ENCODE data around the gene AR.
"Not testable (repeated sequence)": the region's sequence is repeated elsewhere in the genome, so short reads cannot be mapped to it uniquely, and the experiment has no call there.

AR gene

DNA sequence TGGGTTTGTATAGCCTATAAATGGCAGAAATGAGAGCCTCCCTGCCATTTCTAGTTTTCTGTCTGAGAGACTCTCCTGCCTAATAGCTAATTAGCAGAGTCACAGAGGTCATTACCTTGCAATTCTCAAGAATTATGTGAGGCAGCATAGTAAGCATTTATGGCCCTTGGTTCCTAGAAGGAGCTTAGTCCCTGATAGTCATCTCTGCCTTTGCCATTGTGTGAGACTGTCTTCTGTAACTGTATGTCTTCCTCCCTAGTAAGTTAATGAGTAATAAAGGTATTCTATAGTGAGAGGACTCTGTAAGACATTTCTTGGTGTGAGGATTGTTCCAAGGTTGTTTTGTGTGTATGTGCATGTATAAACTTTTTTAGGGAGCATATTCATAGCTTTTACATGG lies 108.7 kb downstream of the AR start:
- DNase-seq (ENCODE audit: insufficient read length, low spot score) (no peak), FAIRE-seq (no peak)
- TF ChIP-seq PAX5 (IDR thresholded peaks at IDR 0.05; ENCODE audit: insufficient read depth, low read length, severe bottlenecking) (no peak), TAF1 (IDR thresholded peaks at IDR 0.05; ENCODE audit: low read depth, low read length) (no peak), POLR2A (IDR thresholded peaks at IDR 0.05; ENCODE audit: low read depth, low read length) (no peak), SPI1 (IDR thresholded peaks at IDR 0.05; ENCODE audit: low read depth, low read length) (no peak), POU2F2 (IDR thresholded peaks at IDR 0.05; ENCODE audit: low read depth, low read length) (no peak), POLR2AphosphoS5 (IDR thresholded peaks at IDR 0.05; ENCODE audit: low read depth, low read length) (no peak)

DNA sequence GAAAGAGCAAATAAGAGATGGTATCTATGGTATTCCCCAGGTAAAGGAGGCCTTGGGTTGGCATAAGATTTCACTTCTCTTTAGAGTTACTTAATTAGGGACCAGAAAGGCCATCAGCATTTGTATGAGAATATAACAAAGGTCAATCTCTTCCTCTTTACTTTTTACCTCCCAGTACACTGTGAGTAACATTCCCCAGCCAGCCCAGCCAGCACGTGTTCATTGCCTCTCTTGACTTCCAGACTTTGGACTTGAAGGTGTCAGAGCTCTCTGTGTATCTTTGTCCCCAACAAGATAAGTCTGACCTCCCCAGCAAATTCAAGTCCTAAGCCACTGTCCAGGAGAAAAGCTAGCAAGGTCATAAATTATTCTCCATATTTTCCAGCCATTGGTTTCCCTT lies 110.5 kb downstream of the AR start:
- TF ChIP-seq POLR2AphosphoS5 (IDR thresholded peaks at IDR 0.05; ENCODE audit: low read depth, low read length) (no peak), POLR2A (IDR thresholded peaks at IDR 0.05; ENCODE audit: low read depth, low read length) (no peak), SPI1 (IDR thresholded peaks at IDR 0.05; ENCODE audit: low read depth, low read length) (no peak), TAF1 (IDR thresholded peaks at IDR 0.05; ENCODE audit: low read depth, low read length) (no peak), POU2F2 (IDR thresholded peaks at IDR 0.05; ENCODE audit: low read depth, low read length) (no peak), PAX5 (IDR thresholded peaks at IDR 0.05; ENCODE audit: insufficient read depth, low read length, severe bottlenecking) (no peak)
- no peak for DNase-seq (ENCODE audit: insufficient read length, low spot score)
- FAIRE-seq, result no peak

DNA sequence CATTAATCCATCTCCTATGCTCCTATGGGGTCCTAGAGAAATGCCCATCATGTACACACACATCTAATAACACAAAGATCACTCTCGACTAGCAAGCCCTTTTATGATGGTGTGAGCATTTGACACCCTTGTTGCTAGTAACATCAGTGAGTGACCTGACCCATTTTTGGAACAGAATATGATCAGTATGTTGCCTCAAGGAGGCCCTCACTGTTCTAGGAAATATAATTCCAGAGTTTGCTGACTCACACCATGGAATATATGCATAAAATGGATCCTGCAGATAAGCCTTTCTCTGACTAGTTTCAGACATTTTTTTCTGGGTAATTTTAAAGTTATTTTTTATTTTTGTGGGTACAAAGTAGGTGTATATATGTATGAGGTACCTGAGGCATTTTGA lies 121.8 kb downstream of the AR start:
- DNase-seq (ENCODE audit: insufficient read length, low spot score) (no peak), FAIRE-seq (no peak)
- TF ChIP-seq SPI1 (IDR thresholded peaks at IDR 0.05; ENCODE audit: low read depth, low read length) (no peak), POLR2A (IDR thresholded peaks at IDR 0.05; ENCODE audit: low read depth, low read length) (no peak)

GRCh38 chrX:67670717-67671116 lies 126.9 kb downstream of the AR start:
- FAIRE-seq; DNase-seq (ENCODE audit: insufficient read length, low spot score): not testable (repeated sequence)

- DNase-seq (ENCODE audit: insufficient read length, low spot score) (no peak), FAIRE-seq (no peak)
- TF ChIP-seq POLR2AphosphoS5 (IDR thresholded peaks at IDR 0.05; ENCODE audit: low read depth, low read length) (no peak), POLR2A (IDR thresholded peaks at IDR 0.05; ENCODE audit: low read depth, low read length) (no peak), POU2F2 (IDR thresholded peaks at IDR 0.05; ENCODE audit: low read depth, low read length) (no peak), TAF1 (IDR thresholded peaks at IDR 0.05; ENCODE audit: low read depth, low read length) (no peak), SPI1 (IDR thresholded peaks at IDR 0.05; ENCODE audit: low read depth, low read length) (no peak), PAX5 (IDR thresholded peaks at IDR 0.05; ENCODE audit: insufficient read depth, low read length, severe bottlenecking) (no peak)
These were observed 130.0 kb downstream of the AR start for GRCh38 chrX:67673741-67674274.

GRCh38 chrX:67674741-67675140 lies 130.9 kb downstream of the AR start:
- TF ChIP-seq POU2F2 (IDR thresholded peaks at IDR 0.05; ENCODE audit: low read depth, low read length), result no peak
- no peak for TF ChIP-seq POLR2AphosphoS5 (IDR thresholded peaks at IDR 0.05; ENCODE audit: low read depth, low read length)
- TF ChIP-seq SPI1 (IDR thresholded peaks at IDR 0.05; ENCODE audit: low read depth, low read length), result no peak
- no peak for TF ChIP-seq POLR2A (IDR thresholded peaks at IDR 0.05; ENCODE audit: low read depth, low read length)
- TF ChIP-seq PAX5 (IDR thresholded peaks at IDR 0.05; ENCODE audit: insufficient read depth, low read length, severe bottlenecking), result no peak
- FAIRE-seq (no peak), DNase-seq (ENCODE audit: insufficient read length, low spot score) (no peak)

DNA sequence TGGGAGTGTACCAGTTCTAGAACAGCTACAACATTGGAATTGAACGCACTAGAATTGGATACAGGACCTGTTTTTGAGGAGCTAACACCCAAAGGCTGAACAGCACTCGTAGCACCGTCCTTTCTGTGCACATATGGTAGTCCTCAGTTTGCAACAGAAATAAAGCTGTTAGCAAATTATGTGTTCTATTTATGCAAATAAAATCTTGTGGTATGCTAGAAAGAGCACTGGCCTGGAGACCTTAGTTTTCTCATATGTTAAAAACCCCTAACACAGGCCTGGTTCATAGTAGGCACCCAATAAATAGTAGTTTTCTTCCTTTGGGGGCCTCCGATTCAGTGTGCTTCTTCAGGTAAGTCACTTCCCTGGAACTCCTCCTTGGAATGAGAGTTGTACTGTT lies 140.3 kb downstream of the AR start:
- TF ChIP-seq POU2F2 (IDR thresholded peaks at IDR 0.05; ENCODE audit: low read depth, low read length) (no peak), POLR2AphosphoS5 (IDR thresholded peaks at IDR 0.05; ENCODE audit: low read depth, low read length) (no peak), TAF1 (IDR thresholded peaks at IDR 0.05; ENCODE audit: low read depth, low read length) (no peak), POLR2A (IDR thresholded peaks at IDR 0.05; ENCODE audit: low read depth, low read length) (no peak), PAX5 (IDR thresholded peaks at IDR 0.05; ENCODE audit: insufficient read depth, low read length, severe bottlenecking) (no peak), SPI1 (IDR thresholded peaks at IDR 0.05; ENCODE audit: low read depth, low read length) (no peak)
- no peak for FAIRE-seq
- no peak for DNase-seq (ENCODE audit: insufficient read length, low spot score)

DNA sequence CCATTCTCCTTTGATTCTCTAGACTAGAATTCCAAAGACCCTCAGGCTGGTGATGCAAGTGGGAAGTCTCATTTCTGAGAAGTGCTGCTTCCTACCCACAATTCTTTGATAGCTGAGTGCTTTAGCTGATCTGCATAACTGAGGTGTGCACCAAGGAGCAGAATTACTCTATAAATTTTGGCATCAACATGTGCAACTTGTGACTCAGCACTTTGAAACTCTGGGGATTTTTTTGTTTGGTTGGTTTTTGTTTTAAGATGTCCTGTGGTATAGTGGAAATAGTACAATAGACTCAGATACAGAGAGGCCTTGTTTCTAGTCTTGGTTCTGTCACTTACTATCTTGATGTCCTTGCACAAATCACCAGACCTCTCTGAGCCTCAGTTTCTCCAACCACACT lies 148.4 kb downstream of the AR start:
- TF ChIP-seq POLR2AphosphoS5 (IDR thresholded peaks at IDR 0.05; ENCODE audit: low read depth, low read length) (no peak), TAF1 (IDR thresholded peaks at IDR 0.05; ENCODE audit: low read depth, low read length) (no peak), POU2F2 (IDR thresholded peaks at IDR 0.05; ENCODE audit: low read depth, low read length) (no peak), SPI1 (IDR thresholded peaks at IDR 0.05; ENCODE audit: low read depth, low read length) (no peak), PAX5 (IDR thresholded peaks at IDR 0.05; ENCODE audit: insufficient read depth, low read length, severe bottlenecking) (no peak), POLR2A (IDR thresholded peaks at IDR 0.05; ENCODE audit: low read depth, low read length) (no peak)
- no peak for DNase-seq (ENCODE audit: insufficient read length, low spot score)

GRCh38 chrX:67693928-67694327 lies 150.1 kb downstream of the AR start:
- TF ChIP-seq SPI1 (IDR thresholded peaks at IDR 0.05; ENCODE audit: low read depth, low read length) (no peak), POLR2A (IDR thresholded peaks at IDR 0.05; ENCODE audit: low read depth, low read length) (no peak), TAF1 (IDR thresholded peaks at IDR 0.05; ENCODE audit: low read depth, low read length) (no peak), POU2F2 (IDR thresholded peaks at IDR 0.05; ENCODE audit: low read depth, low read length) (no peak), PAX5 (IDR thresholded peaks at IDR 0.05; ENCODE audit: insufficient read depth, low read length, severe bottlenecking) (no peak), POLR2AphosphoS5 (IDR thresholded peaks at IDR 0.05; ENCODE audit: low read depth, low read length) (no peak)
- DNase-seq (ENCODE audit: insufficient read length, low spot score), result no peak
- FAIRE-seq, result no peak

More for the DNA sequence above, 148.4 kb downstream of the AR start:
- no peak for FAIRE-seq

DNA sequence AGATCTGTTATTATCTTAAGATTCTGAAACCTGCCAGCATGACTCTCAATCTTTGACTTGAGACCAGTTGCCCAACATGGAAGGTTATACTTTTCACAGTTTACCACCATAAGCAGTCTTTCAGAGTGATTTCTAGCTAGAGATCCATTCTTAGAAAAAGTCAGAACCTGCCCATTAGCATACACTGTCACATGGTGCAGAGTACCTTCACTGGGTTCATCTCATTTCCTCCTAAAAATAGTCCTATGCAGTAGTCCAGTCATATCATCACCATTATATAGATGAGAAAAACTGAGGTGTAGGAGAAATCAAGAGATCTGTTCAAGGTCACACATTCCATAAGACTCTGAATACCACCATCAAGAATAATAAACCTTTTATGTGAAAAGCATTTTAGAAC lies 153.6 kb downstream of the AR start:
- TF ChIP-seq PAX5 (IDR thresholded peaks at IDR 0.05; ENCODE audit: insufficient read depth, low read length, severe bottlenecking) (no peak), POLR2A (IDR thresholded peaks at IDR 0.05; ENCODE audit: low read depth, low read length) (no peak)
- DNase-seq (ENCODE audit: insufficient read length, low spot score) (no peak), FAIRE-seq (no peak)

DNA sequence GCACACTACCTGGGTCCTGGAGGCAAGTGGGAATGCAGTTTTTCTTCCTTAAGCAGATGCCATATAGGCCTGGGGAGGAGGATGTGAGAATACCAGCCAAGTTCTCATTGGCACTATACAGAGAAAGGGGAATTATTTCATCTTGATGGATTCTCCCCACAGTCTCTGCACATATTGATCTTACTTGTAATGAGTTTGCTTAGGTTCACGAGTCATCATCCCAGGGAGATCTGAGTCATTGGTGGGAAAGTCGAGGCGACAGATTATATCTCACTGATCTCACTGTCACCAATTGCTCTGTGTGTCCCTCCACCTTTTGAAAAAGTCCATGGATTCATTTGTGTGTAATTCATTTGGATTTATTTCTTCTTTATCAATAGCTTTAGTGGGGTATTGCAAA lies 156.8 kb downstream of the AR start:
- DNase-seq (ENCODE audit: insufficient read length, low spot score), result no peak
- TF ChIP-seq POLR2AphosphoS5 (IDR thresholded peaks at IDR 0.05; ENCODE audit: low read depth, low read length) (no peak), PAX5 (IDR thresholded peaks at IDR 0.05; ENCODE audit: insufficient read depth, low read length, severe bottlenecking) (no peak), POU2F2 (IDR thresholded peaks at IDR 0.05; ENCODE audit: low read depth, low read length) (no peak), TAF1 (IDR thresholded peaks at IDR 0.05; ENCODE audit: low read depth, low read length) (no peak), SPI1 (IDR thresholded peaks at IDR 0.05; ENCODE audit: low read depth, low read length) (no peak), POLR2A (IDR thresholded peaks at IDR 0.05; ENCODE audit: low read depth, low read length) (no peak)
- no peak for FAIRE-seq
